Stromal cell of bone marrow (primary cell): Measurements from ENCODE around the gene EPS8.
"Not testable (repeated sequence)": the region's sequence is repeated elsewhere in the genome, so short reads cannot be mapped to it uniquely, and the experiment has no call there.

ENCODE experiments used
- DNase-seq: peaks from one replicate; pipeline ENCODE4 v3.0.0-alpha.2; 2012; ENCODE audit warnings: low read depth

The EPS8 gene

GRCh38 chr12:15756822-15757221 lies 32.4 kb downstream of the EPS8 start:
- DNase-seq, result peak; percentile 59

- DNase-seq, result peak; percentile 71
Observed at GRCh38 chr12:15754233-15754632, 35.0 kb downstream of the EPS8 start.

- DNase-seq, result no peak
Observed at GRCh38 chr12:15752785-15753184, 36.4 kb downstream of the EPS8 start.

- no peak for DNase-seq
Observed at GRCh38 chr12:15751741-15752140, 37.4 kb downstream of the EPS8 start.

- no peak for DNase-seq
Observed at GRCh38 chr12:15749937-15750336, 39.3 kb downstream of the EPS8 start.

GRCh38 chr12:15741870-15742269 lies 47.3 kb downstream of the EPS8 start:
- DNase-seq, result not testable (repeated sequence)

GRCh38 chr12:15741082-15741481 lies 48.1 kb downstream of the EPS8 start:
- no peak for DNase-seq

GRCh38 chr12:15740389-15740788 lies 48.8 kb downstream of the EPS8 start:
- not testable (repeated sequence) for DNase-seq

- no peak for DNase-seq
Observed at GRCh38 chr12:15738438-15739015, 50.7 kb downstream of the EPS8 start.

- no peak for DNase-seq
Observed at GRCh38 chr12:15735837-15736615, 53.2 kb downstream of the EPS8 start.

GRCh38 chr12:15733136-15733535 lies 56.1 kb downstream of the EPS8 start:
- DNase-seq, result no peak

- DNase-seq, result peak; percentile 69
Observed at GRCh38 chr12:15732341-15733061, 56.7 kb downstream of the EPS8 start.

- no peak for DNase-seq
Observed at GRCh38 chr12:15731940-15732339, 57.2 kb downstream of the EPS8 start.

- no peak for DNase-seq
Observed at GRCh38 chr12:15729097-15729496, 60.1 kb downstream of the EPS8 start.

GRCh38 chr12:15728118-15728598 lies 61.0 kb downstream of the EPS8 start:
- peak; percentile 84 for DNase-seq

- no peak for DNase-seq
Observed at GRCh38 chr12:15726878-15727150, 62.4 kb downstream of the EPS8 start.

GRCh38 chr12:15726027-15726877 lies 62.9 kb downstream of the EPS8 start:
- no peak for DNase-seq

GRCh38 chr12:15722951-15723350 lies 66.2 kb downstream of the EPS8 start:
- no peak for DNase-seq

GRCh38 chr12:15721316-15722115 lies 67.7 kb downstream of the EPS8 start:
- DNase-seq, result no peak

- DNase-seq, result no peak
Observed at GRCh38 chr12:15720295-15720694, 68.9 kb downstream of the EPS8 start.

- no peak for DNase-seq
Observed at GRCh38 chr12:15719230-15719629, 70.0 kb downstream of the EPS8 start.
